CD4-positive, alpha-beta T cell (primary cell): ENCODE results near the gene ZNF578. TPM values are rescaled to one million over a fixed set of nuclear protein-coding genes. Genes with fewer than 3 reads are reported as not detected.

Source experiments
- ATAC-seq: fragments of 200-7000 bp; cut with Tn5 transposase; one replicate; pipeline ENCODE4 v1.10.0; 2022; ENCODE audit warnings: mild to moderate bottlenecking; ENCODE audit not compliant: poor library complexity
- CTCF ChIA-PET: fragments of 350-600 bp; sonication (Branson Sonifier 250); formaldehyde crosslinking; loops from one replicate; lab custom pipeline; 2021; ENCODE audit warnings: antibody characterized with exemption, inconsistent platforms; lab: Charles Lee
- POLR2A ChIA-PET: fragments of 350-600 bp; sonication (Branson Sonifier 250); formaldehyde crosslinking; loops from one replicate; lab custom pipeline; 2021; ENCODE audit warnings: antibody characterized with exemption, inconsistent platforms; lab: Charles Lee
- DNase-seq, 14 experiments: peaks; one replicate each; pipeline ENCODE4 v3.0.0-alpha.2; 2013 to 2020; ENCODE audit warnings: mixed read lengths in 2 of 14
- H3K27ac ChIP-seq, 2 donors: one replicate each; pipeline versions ENCODE4 v1.5.1 to v1.7.0; 2013; ENCODE audit warnings: low read length in 2 of 2, low read depth in 1 of 2, mild to moderate bottlenecking in 1 of 2
- H3K27me3 ChIP-seq, 2 experiments: 1 replicate in 1 of 2; 2 replicates in 1 of 2; pipeline versions ENCODE4 v1.6.1 to v1.7.0; 2013; ENCODE audit warnings: low read length in 2 of 2, control low read depth in 1 of 2, mild to moderate bottlenecking in 1 of 2, moderate library complexity in 1 of 2; ENCODE audit not compliant: insufficient read depth in 2 of 2, control insufficient read depth in 1 of 2
- H3K36me3 ChIP-seq: one replicate; pipeline ENCODE4 v1.6.1; 2013; ENCODE audit warnings: low read length, control low read depth; ENCODE audit not compliant: insufficient read depth
- H3K4me1 ChIP-seq: one replicate; pipeline ENCODE4 v1.6.1; 2013; ENCODE audit warnings: low read length, control low read depth; ENCODE audit not compliant: insufficient read depth
- H3K4me3 ChIP-seq: one replicate; pipeline ENCODE4 v1.5.1; 2013; ENCODE audit warnings: mild to moderate bottlenecking, low read length, moderate library complexity
- H3K9me3 ChIP-seq, 2 experiments: 1 replicate in 1 of 2; 2 replicates in 1 of 2; pipeline versions ENCODE4 v1.6.1 to v1.7.0; 2013; ENCODE audit warnings: low read length in 2 of 2, mild to moderate bottlenecking in 2 of 2, control low read depth in 1 of 2, moderate library complexity in 1 of 2; ENCODE audit not compliant: control insufficient read depth in 1 of 2, insufficient read depth in 1 of 2
- H3K27ac Mint-ChIP-seq: one replicate; pipeline ENCODE4 v1.8.0; 2020; ENCODE audit warnings: mixed read lengths
- H3K27me3 Mint-ChIP-seq: one replicate; pipeline ENCODE4 v1.8.0; 2021; ENCODE audit warnings: mixed read lengths
- H3K36me3 Mint-ChIP-seq: one replicate; pipeline ENCODE4 v1.8.0; 2021; ENCODE audit warnings: low read depth, mixed read lengths
- H3K4me1 Mint-ChIP-seq: one replicate; pipeline ENCODE4 v1.8.0; 2021; ENCODE audit warnings: low read depth, mixed read lengths
- H3K4me3 Mint-ChIP-seq: one replicate; pipeline ENCODE4 v1.8.0; 2020; ENCODE audit warnings: mild to moderate bottlenecking, mixed read lengths
- H3K9me3 Mint-ChIP-seq: one replicate; pipeline ENCODE4 v1.8.0; 2020; ENCODE audit warnings: mixed read lengths
- CTCF ChIP-seq: fragments of 200-600 bp; IDR thresholded peaks from one replicate; pipeline ENCODE4 v1.8.0; 2022; ENCODE audit warnings: antibody characterized with exemption, mild to moderate bottlenecking
- intact Hi-C, 2 experiments: fragments of 100-400 bp; cut with DNase I in 1 of 2; cut with micrococcal nuclease in 1 of 2; formaldehyde crosslinking; loops; one replicate each; pipeline versions ENCODE4 v1.15.1 to v1.9.0; 2023 to 2025; cut with DNase I, micrococcal nuclease
- total RNA-seq, 174 experiments: library from RNA in 2 of 174; stranded (reverse) in 2 of 174; gene quantifications; one replicate each; pipeline ENCODE4 v1.2.3 and lab custom pipeline; 2021 to 2026

The ZNF578 gene
- total RNA-seq, 2 experiments from 2014 or later = 1.6 TPM

- H3K36me3 ChIP-seq = no peaks in the 10 kb centered on the region
- peaks cover 10% of the 10 kb centered on the region for H3K4me1 ChIP-seq
- H3K27me3 ChIP-seq = no peaks in the 10 kb centered on the region
- Mint-ChIP-seq H3K27me3 (peaks cover 3% of the 10 kb centered on the region), H3K9me3 (peaks cover 32% of the 10 kb centered on the region), H3K4me1 (peaks cover 16% of the 10 kb centered on the region), H3K36me3 (peaks cover 73% of the 10 kb centered on the region), H3K27ac (no peak overlapping the region), H3K4me3 (no peak overlapping the region)
- intact Hi-C loops = no loop called here
- ATAC-seq (no peak), DNase-seq (no peak)
- H3K27ac ChIP-seq = no peak overlapping the region
- ChIA-PET POLR2A (no interaction called here), CTCF (interaction anchor here (0.6 kb wide), 1 partner anchor 86 kb away, joined by 3 read pairs; no protein-coding TSS in a partner anchor)
- no peak overlapping the region for H3K4me3 ChIP-seq
- no peak for TF ChIP-seq CTCF
- peaks cover 59 to 89% of the 10 kb centered on the region in 2 experiments for H3K9me3 ChIP-seq
Observed at GRCh38 chr19:52451241-52451640, 2.1 kb upstream of the ZNF578 start.

GRCh38 chr19:52464798-52465470, 11.6 kb downstream of the ZNF578 start:
- Histone ChIP-seq H3K4me1 (no peaks in the 10 kb centered on the region), H3K27me3 (no peaks in the 10 kb centered on the region), H3K27ac (no peak overlapping the region), H3K4me3 (no peak overlapping the region), H3K36me3 (no peaks in the 10 kb centered on the region), H3K9me3 (peaks cover 26 to 94% of the 10 kb centered on the region in 2 experiments)
- H3K4me3 Mint-ChIP-seq = no peak overlapping the region
- CTCF ChIA-PET = no interaction called here
- peaks cover 35% of the 10 kb centered on the region for H3K9me3 Mint-ChIP-seq
- POLR2A ChIA-PET = no interaction called here
- peaks cover 90% of the 10 kb centered on the region for H3K36me3 Mint-ChIP-seq
- no peaks in the 10 kb centered on the region for H3K4me1 Mint-ChIP-seq
- DNase-seq (no peak), ATAC-seq (no peak)
- TF ChIP-seq CTCF = no peak
- H3K27ac Mint-ChIP-seq = no peak overlapping the region
- intact Hi-C loops = no loop called here
- no peaks in the 10 kb centered on the region for H3K27me3 Mint-ChIP-seq

GRCh38 chr19:52473655-52474350, 20.4 kb downstream of the ZNF578 start:
- Histone ChIP-seq H3K9me3 (peaks cover 34 to 96% of the 10 kb centered on the region in 2 experiments), H3K4me1 (no peaks in the 10 kb centered on the region), H3K4me3 (no peak overlapping the region), H3K27me3 (no peaks in the 10 kb centered on the region), H3K27ac (no peak overlapping the region), H3K36me3 (no peaks in the 10 kb centered on the region)
- Mint-ChIP-seq H3K27me3 (no peaks in the 10 kb centered on the region), H3K36me3 (peaks cover 88% of the 10 kb centered on the region), H3K27ac (no peak overlapping the region), H3K4me1 (no peaks in the 10 kb centered on the region), H3K4me3 (no peak overlapping the region), H3K9me3 (peaks cover 25% of the 10 kb centered on the region)
- no peak for ATAC-seq
- DNase-seq = no peak
- ChIA-PET POLR2A (no interaction called here), CTCF (no interaction called here)
- TF ChIP-seq CTCF = no peak
- intact Hi-C loops = no loop called here
